Measurements from ENCODE around the gene STX11.
"Not testable (repeated sequence)": the region's sequence is repeated elsewhere in the genome, so short reads cannot be mapped to it uniquely, and the experiment has no call there.

Gene STX11

DNA sequence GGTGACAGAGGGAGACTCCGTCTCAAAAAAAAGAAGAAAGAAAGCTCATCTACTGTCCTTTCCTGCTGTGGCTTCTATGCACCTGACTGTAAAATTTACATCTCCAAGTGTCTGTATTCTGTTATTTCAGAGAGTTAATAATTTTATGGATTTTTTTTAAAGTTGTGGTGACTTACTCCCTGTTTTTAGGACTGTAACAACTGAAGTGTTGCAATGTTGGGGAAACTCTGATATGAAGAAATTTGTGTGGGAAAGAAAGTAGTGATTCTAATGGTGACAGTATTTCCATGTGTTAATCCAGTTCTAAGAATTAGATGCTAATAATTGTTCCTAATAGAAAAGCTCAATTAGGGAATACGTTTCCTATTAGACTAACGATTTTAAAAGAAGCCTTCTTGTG is 27.4 kb downstream of the STX11 start:
- no peak for DNase-seq (ENCODE audit: low spot score)

DNA sequence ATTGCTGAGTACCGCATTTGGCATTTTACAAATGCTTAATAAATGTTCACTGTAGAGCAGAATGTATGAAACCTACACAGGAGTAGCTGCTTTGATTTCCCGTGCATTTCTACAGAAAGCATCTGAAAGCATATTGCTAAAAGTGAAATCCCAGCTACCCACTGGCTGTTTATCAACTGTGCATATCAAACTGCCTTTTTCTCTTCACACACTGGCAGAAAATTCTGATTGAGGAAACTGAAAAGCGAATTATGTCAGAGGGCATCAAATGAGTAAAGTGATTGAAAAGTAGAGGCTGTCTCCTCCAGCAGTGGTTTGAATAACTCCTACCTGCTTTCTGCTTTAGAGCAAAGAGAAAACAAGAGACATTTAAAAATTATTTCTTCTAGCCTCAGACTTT is 28.0 kb downstream of the STX11 start:
- DNase-seq (ENCODE audit: low spot score): no peak

DNA sequence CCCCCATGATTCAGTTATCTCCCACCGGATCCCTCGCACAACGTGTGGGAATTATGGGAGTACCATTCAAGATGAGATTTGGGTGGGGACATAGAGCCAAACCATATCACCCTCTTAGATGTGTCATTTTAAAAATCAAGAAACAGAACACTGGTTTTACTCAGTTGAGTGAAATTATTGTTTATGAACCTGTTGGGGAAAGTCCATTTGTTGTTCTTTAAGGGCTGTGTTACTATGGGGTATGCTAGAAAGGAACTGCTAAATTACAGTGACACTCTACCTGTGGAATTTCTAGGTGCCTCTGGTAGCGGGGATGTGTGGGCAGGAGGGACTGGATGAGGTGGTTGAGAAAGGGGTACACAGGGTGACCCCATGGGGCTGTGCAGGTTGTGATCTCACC is 28.9 kb downstream of the STX11 start:
- DNase-seq (ENCODE audit: low spot score): no peak

DNA sequence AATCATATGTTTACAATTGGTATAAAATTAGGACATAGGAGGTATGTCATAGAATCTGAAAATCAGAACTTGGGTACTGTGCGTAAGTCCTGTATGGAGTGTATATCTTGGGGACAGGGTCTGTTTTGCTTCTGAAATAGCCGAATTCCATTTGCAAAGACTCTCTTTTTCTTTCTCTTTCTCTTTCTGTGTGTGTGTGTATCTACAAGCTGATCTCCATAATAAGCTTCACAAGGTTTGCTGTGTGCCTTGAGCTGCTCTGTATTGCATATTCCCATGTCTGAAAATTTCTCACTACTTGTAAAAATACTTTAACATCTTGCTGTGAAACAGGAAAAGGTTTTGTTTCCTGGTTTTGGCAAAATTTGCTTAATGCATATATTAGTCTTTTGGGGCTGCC is 29.5 kb downstream of the STX11 start:
- no peak for DNase-seq (ENCODE audit: low spot score)

DNA sequence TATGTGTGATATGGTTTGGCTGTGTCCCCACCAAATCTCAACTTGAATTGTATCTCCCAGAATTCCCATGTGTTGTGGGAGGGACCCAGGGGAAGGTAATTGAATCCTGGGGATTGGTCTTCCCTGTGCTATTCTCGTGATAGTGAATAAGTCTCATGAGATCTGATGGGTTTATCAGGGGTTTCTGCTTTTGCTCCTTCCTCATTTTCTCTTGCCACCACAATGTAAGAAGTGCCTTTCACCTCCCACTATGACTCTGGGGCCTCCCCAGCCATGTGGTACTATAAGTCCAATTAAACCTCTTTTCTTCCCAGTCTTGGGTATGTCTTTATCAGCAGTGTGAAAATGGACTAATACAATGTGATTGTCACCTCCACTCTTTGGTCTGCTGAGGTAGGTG is 30.0 kb downstream of the STX11 start:
- DNase-seq (ENCODE audit: low spot score): not testable (repeated sequence)

DNA sequence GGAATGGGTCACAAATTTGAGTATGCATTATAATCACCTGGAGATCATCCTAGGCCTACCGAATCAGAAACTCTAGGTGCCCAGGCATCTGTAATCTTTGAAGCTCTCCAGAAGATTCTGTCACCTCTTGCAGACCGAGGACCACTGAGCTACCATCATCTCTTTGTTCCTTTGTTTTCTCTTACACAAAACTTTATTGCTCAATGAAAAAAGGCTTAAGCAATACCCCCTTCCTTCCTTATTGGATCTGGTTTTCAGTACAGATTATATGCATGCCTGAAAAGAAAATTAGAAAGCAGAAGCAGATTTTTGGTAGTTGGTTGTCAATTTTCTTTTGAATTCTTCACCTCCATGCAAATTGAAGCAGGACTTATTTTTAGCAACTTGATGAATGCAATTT is 31.3 kb downstream of the STX11 start:
- no peak for DNase-seq (ENCODE audit: low spot score)

DNA sequence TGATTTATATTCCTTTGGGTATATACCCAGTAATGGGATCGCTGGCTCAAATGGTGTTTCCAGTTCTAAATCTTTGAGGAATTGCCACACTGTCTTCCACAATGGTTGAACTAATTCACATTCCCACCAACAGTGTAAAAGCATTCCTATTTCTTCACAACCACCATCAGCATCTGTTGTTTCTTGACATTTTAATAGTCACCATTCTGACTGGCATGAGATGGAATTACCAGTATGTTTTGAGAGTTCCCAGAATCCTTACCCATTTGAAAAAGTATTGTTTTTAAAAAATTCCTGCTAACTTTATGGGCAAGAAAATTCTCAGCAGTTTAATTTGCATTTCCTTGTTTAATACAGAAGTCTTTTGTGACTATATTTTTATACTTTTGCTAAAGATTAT is 33.9 kb downstream of the STX11 start:
- DNase-seq (ENCODE audit: low spot score): not testable (repeated sequence)

DNA sequence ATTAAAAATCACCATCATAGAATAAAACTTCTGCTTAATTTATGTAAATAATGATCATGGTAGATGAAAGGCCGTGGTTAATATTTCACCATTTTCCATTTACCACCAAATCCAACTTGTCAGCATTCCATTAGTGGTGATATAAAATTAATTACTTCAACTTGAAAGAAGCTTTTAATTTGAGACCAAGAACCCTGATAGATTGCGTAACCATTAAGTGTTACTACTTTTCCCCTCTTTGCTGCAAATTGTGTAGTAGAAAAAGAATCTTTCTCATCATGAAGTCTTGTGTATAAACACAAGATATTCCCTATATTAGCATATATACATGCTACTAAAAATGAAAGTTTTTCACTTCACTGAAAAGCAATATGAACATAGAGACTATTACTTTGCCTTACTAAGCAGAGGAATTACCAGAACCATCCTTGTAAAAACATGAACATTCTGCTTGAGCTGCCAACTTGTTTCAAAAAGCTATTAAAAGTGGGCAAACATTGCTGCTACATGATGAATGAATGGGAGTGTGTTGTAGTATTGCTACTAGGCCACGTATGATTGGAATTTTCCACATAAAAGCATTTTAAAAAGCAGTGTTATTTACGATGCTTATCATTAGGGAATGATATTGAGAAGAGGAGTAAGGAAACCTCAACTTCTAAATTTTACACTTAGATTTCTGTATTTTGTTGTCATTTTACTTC is 35.0 kb downstream of the STX11 start:
- DNase-seq (ENCODE audit: low spot score): no peak

DNA sequence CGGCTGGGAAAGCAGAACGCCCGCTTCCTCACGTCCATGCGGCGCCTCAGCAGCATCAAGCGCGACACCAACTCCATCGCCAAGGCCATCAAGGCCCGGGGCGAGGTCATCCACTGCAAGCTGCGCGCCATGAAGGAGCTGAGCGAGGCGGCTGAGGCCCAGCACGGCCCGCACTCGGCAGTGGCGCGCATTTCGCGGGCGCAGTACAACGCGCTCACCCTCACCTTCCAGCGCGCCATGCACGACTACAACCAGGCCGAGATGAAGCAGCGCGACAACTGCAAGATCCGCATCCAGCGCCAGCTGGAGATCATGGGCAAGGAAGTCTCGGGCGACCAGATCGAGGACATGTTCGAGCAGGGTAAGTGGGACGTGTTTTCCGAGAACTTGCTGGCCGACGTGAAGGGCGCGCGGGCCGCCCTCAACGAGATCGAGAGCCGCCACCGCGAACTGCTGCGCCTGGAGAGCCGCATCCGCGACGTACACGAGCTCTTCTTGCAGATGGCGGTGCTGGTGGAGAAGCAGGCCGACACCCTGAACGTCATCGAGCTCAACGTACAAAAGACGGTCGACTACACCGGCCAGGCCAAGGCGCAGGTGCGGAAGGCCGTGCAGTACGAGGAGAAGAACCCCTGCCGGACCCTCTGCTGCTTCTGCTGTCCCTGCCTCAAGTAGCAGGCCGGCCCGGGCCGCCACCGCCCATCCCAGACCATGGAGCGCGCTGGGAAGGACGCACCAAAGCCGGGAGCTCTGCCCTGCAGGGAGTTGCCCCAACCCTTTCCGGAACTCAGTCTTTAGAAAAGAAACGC is 36.7 kb downstream of the STX11 start:
- no peak for DNase-seq (ENCODE audit: low spot score)

DNA sequence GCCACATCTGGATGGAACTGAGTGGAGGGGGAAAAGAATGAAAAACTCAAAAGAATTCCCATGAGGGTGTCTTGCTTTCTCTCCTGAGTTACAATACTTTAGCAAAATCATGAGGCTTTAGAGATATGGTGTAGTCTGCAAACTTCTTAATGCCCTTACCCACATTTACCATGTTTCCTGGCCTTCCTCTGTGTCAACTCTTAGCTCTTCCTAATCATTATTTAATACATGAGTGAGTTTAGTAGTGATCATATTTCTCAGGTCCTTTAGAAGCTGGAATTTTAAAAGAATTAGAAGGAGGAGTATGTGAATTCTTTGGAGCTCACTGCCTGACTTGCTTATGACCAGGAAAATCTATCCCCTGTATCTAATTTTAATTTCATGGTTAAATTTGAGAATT is 39.0 kb downstream of the STX11 start:
- no peak for DNase-seq (ENCODE audit: low spot score)

DNA sequence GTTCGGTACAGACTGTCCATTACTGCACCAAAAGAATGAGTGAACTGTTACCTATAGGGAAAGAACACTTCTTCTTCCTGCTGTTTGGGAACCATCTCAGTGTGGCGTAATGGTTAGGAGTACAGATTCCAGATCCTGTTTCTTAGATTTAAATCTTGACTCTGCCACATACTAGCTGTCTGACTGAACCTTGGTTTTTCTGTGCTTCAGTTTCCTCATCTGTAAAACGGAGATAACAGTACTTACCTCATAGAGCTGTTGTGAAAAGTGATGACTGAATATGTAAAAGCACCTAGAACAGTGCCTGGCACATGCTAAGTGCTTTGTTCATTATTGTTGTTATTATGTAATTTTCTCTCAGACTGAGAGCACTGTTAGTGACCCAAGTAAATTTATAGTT is 39.8 kb downstream of the STX11 start:
- DNase-seq (ENCODE audit: low spot score): no peak

DNA sequence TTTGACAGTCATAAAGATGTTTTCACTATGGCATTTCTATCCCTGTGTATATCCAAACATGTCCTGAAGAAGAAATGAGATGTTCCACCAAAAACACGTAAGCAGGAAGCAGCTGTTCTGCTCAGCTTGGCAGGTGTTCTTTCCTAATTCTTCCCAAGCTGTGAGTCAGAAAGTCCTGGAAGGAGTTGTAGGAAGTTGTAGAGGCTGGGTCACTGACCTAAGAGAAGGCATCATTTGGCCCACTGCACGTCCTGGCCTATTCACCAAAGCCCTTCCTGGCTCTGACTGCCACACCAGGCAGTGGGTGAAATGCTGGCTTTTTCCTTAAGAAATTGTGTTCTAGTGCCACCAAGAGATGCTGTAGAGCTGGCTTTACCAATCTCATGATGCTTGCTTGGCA is 40.3 kb downstream of the STX11 start:
- no peak for DNase-seq (ENCODE audit: low spot score)

DNA sequence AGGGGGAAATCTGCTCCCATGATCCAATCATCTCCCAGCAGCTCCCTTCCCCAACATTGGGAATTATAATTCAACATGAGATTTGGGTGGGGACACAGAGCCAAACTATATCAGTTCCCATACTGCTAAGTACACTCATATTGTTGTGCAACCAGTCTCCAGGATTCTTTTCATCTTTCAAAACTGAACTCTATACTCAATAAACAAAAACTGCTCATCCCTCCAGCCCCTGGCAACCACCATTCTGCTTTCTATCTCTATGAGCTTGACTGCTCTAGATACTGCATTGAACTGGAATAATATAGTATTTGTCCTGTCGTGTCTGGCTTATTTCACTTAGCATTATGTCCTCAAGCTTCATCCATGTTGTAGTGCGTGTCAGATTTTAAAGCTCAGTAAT is 42.9 kb downstream of the STX11 start:
- no peak for DNase-seq (ENCODE audit: low spot score)

DNA sequence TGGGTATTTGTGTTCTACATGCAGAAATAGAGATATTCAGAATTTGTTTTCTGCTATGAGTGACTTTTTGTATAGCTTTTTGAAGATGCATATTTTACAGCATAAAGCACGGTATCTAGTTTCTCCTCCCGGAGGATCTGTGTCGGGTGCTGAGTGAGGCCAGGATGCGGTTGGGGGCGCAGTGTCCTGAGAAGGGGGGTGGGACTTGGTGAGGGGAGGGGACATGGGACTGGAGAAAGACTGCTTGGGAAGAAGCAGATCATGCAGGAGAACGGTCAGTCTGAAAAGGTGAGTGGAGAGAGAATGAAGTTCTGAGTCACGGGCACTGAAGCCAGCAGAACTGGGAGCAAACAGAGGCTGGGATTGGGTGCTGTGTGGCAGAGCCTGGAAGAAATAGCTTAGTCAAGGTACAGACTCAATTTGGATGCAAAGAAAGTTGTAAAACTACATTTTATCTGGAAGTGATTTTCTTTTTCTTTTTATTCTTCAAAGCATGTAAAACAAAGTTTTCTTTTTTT is 44.0 kb downstream of the STX11 start:
- no peak for DNase-seq (ENCODE audit: low spot score)

DNA sequence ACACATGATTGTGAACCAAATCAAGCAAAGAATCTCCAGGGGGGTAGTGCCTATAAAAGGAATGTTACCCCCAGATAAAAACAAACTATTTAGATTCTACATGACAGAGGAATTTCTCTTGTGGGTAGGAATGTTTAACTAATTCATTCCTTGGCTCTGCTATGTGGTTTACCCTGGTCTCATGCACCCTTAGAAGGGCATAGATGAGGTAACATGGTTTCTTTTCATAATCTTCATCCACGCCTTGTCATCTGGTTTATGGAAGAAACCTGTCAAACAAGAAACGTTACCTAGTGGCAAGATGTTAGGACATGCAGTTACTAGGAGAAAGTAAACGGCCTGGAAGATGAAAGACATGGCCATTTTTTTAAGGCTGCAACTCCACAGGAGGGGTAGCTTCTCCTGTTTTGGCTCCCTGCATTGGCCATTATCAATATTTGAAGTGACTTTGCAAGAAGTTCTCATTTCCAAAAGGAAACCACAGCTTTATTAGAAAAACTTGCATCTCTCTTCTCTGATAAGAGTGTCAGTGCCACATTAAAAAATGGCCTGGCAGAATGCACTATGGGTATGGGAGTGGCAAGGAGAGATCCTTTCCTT is 45.5 kb downstream of the STX11 start:
- no peak for DNase-seq (ENCODE audit: low spot score)

DNA sequence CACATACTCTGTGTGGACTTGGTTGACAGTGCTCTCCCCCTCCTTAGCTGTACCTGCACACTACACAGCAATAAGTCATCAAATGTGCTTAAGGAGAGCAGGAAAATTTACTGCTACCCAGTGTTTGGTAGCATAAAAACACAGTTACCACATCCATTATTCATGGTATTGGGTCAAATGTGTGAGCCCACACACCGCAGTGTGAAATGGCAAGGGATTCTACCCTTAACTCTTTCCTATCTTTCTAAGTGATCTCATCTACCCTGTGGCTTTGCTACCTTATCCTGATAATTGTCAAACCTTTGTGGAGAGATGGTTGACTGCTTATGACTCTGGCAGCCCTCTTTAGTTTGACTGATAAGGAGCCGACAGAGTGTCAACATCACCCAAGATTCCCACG is 47.6 kb downstream of the STX11 start:
- no peak for DNase-seq (ENCODE audit: low spot score)

DNA sequence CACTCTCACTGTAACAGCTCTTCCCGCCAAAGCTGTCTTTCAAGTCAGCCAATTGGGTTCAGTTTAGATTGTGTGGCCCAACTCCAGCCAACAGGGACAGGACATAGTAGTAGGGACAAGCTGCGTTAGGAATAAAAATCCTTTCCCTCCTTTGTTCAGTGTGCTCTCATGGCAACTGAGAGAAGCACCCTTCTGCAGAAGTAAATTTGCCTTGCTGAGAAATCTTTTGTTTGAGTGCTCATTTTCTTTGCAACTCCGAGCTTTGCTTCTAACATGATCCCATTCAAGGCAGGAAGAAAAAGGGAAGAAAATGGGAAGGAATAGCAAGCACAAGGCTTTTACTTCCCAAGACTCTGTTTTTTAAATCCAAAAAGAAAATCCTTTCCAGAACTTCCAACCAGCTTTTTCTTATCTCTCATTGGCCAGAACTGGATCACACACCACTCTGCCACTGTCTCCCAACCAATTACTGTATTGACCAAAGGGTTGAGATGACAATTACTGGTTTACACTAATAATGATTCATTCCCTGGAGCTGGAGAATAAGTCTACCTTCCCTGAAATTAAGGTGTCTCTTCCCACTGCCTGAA is 52.7 kb downstream of the STX11 start:
- DNase-seq (ENCODE audit: low spot score): no peak

DNA sequence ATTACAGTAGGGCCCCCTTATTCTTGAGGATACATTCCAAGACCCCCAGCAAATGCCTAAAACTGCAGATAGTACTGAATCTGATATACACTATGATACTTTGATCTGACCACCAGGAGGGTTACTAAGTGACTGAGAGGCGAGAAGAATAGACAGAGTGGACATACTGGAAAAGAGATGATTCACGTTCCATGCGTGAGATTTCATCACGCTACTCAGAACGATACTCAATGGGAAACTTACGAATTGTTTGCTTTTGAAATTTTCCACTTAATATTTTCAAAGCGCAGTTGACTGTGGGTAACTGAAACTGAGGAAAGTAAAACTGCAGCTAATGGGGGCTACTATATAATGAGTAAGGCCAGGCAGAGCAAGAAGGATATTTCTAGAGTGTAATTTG is 60.8 kb downstream of the STX11 start:
- no peak for DNase-seq (ENCODE audit: low spot score)

DNA sequence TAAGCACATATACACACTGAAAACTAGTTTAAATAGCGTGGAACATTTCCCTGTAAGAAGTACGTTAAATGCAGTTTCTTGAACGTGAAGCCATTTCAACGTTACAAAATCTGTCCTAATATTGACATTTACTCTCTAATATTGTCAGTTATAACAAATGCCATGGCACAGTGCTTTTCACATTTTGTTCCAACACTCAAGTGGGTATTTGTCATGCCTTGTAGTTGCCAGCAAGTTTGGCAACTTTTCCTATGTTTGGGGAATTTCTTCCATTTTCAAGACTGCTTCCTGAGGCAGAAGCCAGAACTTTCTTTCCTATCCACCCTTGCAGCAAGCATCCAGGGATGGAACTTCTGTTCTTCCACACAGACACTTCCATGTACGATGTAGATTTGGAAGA is 63.0 kb downstream of the STX11 start:
- no peak for DNase-seq (ENCODE audit: low spot score)

DNA sequence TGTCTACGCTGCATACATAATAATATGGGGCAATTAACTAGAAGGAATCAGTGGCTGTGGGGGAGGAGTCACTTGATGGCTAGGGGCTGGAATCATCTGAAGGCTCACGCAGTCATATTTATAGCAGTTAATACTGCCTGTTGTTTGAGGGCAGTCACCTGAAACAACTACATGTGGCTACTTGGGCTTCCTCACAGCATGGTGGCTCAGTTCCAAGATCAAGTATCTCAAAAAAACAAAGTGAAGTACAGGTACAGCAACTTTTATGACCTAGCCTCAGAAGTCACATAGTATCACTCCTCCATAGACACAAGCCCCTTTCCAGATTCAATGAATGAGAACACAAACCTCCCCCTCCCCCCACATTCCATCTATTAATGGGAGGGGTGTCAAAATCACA is 63.7 kb downstream of the STX11 start:
- DNase-seq (ENCODE audit: low spot score): no peak

DNA sequence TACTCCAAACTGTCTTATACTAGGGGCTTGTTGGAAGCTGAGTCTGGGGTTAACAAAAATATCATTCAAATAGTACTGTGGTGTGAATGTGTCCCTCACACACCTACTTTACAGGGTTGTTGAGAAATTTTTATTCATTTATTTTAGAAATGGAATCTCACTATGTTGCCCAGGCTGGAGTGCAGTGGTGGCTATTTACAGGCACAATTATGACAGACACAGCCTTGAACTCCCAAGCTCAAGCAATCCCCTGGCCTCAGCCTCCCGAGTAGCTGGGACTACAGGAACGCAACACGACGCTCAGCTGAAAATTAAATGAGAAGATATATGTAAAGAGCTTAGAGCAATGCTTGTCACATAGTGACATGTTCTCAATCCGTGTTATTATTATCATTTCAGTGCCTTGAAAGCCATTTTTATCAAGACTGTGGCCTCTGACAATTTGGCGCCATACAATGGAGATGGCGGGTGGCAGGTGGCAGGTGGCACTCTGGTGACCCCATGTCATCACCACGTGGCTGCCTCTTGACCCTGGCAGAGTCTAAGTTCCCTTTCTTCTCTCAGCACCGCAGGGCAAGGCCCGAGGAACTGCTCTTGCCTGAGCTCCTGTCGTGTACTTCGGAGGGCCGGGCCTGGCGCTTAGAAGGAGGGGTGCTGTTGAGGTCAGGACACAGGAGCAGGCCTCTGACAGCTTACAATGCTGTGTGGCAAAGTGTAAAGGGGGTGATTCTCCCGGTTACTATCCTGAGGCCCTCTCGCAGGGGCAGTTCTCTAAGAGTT is 64.5 kb downstream of the STX11 start:
- no peak for DNase-seq (ENCODE audit: low spot score)

DNA sequence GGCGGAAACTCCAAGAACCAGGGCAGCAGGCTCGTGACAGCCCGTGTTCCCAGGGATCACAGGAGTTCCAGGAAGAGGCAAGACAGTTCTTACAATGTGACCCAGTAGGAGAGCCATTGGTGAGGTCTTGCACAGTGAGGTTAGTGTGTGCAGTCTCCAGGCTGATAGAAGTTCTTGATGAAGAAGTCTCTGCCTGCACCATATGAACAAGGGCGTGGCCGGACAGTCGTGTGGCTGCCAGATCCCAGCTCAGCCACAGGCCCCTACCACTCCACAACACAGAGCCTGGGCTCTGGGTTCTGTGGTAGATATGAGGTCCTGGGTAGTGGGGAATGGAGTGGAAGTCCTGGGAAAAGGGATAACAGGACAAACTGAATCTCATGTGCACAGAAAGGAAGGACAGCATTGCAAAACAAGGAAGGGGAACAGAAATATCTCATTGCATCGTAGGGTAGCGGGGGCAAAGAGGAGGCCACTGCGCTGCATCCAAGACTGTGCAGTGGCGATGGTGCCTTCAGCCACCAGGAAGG is 65.2 kb downstream of the STX11 start:
- no peak for DNase-seq (ENCODE audit: low spot score)
